ENCODE measurements around the gene PTPRC.

Gene PTPRC, protein sequence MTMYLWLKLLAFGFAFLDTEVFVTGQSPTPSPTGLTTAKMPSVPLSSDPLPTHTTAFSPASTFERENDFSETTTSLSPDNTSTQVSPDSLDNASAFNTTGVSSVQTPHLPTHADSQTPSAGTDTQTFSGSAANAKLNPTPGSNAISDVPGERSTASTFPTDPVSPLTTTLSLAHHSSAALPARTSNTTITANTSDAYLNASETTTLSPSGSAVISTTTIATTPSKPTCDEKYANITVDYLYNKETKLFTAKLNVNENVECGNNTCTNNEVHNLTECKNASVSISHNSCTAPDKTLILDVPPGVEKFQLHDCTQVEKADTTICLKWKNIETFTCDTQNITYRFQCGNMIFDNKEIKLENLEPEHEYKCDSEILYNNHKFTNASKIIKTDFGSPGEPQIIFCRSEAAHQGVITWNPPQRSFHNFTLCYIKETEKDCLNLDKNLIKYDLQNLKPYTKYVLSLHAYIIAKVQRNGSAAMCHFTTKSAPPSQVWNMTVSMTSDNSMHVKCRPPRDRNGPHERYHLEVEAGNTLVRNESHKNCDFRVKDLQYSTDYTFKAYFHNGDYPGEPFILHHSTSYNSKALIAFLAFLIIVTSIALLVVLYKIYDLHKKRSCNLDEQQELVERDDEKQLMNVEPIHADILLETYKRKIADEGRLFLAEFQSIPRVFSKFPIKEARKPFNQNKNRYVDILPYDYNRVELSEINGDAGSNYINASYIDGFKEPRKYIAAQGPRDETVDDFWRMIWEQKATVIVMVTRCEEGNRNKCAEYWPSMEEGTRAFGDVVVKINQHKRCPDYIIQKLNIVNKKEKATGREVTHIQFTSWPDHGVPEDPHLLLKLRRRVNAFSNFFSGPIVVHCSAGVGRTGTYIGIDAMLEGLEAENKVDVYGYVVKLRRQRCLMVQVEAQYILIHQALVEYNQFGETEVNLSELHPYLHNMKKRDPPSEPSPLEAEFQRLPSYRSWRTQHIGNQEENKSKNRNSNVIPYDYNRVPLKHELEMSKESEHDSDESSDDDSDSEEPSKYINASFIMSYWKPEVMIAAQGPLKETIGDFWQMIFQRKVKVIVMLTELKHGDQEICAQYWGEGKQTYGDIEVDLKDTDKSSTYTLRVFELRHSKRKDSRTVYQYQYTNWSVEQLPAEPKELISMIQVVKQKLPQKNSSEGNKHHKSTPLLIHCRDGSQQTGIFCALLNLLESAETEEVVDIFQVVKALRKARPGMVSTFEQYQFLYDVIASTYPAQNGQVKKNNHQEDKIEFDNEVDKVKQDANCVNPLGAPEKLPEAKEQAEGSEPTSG (N-terminal part only)

DNA sequence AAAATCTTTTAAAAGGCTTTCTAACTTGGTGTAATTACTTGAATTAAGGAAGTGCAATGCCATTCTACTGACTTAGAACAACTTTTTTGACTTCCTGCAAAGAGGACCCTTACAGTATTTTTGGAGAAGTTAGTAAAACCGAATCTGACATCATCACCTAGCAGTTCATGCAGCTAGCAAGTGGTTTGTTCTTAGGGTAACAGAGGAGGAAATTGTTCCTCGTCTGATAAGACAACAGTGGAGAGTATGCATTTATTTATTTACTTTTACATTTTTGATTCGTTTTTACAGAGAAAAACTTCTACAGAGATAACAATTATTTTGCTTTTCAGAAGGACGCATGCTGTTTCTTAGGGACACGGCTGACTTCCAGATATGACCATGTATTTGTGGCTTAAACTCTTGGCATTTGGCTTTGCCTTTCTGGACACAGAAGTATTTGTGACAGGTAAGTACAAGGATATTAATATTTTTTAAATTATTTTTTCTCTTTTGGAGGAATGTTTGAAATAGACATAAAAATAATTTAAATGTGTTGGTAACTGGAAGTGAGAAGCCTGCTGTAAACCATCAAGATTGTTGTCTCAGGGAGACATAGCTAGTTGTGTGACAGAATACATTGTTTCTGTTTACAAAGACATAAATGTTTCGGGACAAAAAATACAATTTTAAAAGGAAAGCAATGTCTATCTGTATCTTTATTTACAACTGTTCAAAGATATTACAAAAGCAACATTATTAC is at the start of gene PTPRC:
Gene PTPRC (plus strand): TSS at position 147 of the 742 bp plus-strand sequence. CDS start 229 bp downstream, at position 376.
- Mint-ChIP-seq H3K27ac (no peak within 1 kb of the TSS), H3K4me1 (no peaks in the 10 kb centered on the region), H3K36me3 (ENCODE audit: low read depth) (no peaks in the 10 kb centered on the region), H3K9me3 (no peaks in the 10 kb centered on the region), H3K27me3 (ENCODE audit: low read depth) (no peaks in the 10 kb centered on the region), H3K4me3 (no peak within 1 kb of the TSS)
- no peak for TF ChIP-seq CTCF (IDR thresholded peaks at IDR 0.05; ENCODE audit: unreplicated experiment in 3 of 3)

DNA sequence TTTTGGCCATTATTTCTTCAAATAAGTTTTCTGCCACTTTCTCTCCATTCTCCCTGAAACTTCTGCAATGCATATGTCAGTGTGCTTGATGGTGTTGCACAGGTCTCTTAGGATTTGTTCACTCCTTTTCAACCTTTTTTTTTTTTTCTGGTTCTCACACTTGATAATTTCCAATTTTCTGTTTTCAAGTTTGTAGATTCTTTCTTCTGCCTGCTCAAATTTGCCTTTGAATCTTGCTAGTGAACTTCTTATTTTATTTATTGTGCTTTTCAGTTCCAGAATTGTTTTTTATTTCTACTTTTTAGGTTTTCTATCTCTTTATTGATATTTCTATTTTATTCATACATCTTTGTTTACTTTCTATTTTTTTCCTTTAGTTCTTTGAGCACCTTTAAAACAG is 48.4 kb upstream of the PTPRC start:
- Mint-ChIP-seq H3K4me1 (no peaks in the 10 kb centered on the region), H3K9me3 (peaks cover 17% of the 10 kb centered on the region), H3K27ac (no peak overlapping the region), H3K4me3 (no peak overlapping the region), H3K36me3 (ENCODE audit: low read depth) (no peaks in the 10 kb centered on the region), H3K27me3 (ENCODE audit: low read depth) (no peaks in the 10 kb centered on the region)
- TF ChIP-seq CTCF (IDR thresholded peaks at IDR 0.05; ENCODE audit: unreplicated experiment in 3 of 3), result no peak

DNA sequence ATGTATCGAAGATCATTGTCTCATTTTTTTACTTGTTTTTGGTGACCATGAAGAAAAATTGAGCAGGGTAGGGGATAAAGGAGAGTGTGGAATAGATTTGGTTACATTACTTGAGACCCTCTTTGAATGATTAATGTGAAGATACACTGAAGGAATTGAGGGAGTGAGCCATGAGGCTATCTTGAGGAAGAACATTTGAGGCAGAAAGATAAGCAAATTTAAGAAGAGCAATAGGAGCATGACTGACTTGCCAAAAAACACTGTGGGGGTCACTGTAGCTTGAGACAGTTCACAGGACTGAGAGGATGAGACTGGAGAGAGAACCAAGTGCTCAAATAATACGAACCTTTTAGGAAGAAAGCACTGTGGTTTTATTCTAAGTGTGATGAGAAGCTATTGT is 43.1 kb upstream of the PTPRC start:
- H3K9me3 Mint-ChIP-seq, result peaks cover 5% of the 10 kb centered on the region
- H3K4me3 Mint-ChIP-seq, result no peak overlapping the region
- no peaks in the 10 kb centered on the region for H3K4me1 Mint-ChIP-seq
- H3K27me3 Mint-ChIP-seq (ENCODE audit: low read depth), result no peaks in the 10 kb centered on the region
- no peaks in the 10 kb centered on the region for H3K36me3 Mint-ChIP-seq (ENCODE audit: low read depth)
- H3K27ac Mint-ChIP-seq, result no peak overlapping the region
- no peak for TF ChIP-seq CTCF (IDR thresholded peaks at IDR 0.05; ENCODE audit: unreplicated experiment in 3 of 3)

DNA sequence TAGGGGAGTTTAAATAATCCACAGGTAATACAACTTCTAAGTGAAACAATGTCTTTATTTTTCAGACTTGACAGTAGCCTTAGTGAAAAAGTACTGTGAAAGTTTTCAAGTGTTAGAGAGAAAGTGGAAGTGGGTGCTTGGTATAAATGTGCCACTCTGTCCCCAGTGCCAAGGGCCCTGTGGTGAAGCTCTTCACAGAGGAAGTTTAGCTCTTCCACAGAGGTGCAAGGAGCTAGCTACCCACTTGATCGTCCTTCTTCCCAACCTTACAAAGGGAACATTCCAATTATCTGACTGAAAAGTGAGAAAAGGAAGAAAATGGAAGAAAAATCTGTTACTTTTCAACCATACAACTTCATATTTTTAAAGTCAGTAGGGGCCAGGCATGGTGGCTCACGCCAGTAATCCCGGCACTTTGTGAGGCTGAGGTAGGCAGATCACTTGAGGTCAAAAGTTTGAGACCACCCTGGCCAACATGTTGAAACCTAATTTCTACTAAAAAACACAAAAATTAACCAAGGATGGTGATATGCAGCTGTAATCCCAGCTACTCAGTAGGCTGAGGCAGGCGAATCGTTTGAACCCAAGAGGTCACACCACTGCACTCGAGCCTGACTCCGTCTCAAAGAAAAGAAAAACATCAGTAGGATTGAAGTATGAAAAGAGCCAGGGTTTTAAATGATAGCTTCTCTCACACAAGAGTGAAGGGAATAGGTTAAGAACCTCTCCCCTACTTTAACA is 41.0 kb upstream of the PTPRC start:
- Mint-ChIP-seq H3K9me3 (peaks cover 3% of the 10 kb centered on the region), H3K4me3 (no peak overlapping the region), H3K36me3 (ENCODE audit: low read depth) (no peaks in the 10 kb centered on the region), H3K4me1 (no peaks in the 10 kb centered on the region), H3K27me3 (ENCODE audit: low read depth) (no peaks in the 10 kb centered on the region), H3K27ac (no peak overlapping the region)
- no peak for TF ChIP-seq CTCF (IDR thresholded peaks at IDR 0.05; ENCODE audit: unreplicated experiment in 3 of 3)
